ENCODE measurements around the gene SPATA20.

The SPATA20 gene

DNA sequence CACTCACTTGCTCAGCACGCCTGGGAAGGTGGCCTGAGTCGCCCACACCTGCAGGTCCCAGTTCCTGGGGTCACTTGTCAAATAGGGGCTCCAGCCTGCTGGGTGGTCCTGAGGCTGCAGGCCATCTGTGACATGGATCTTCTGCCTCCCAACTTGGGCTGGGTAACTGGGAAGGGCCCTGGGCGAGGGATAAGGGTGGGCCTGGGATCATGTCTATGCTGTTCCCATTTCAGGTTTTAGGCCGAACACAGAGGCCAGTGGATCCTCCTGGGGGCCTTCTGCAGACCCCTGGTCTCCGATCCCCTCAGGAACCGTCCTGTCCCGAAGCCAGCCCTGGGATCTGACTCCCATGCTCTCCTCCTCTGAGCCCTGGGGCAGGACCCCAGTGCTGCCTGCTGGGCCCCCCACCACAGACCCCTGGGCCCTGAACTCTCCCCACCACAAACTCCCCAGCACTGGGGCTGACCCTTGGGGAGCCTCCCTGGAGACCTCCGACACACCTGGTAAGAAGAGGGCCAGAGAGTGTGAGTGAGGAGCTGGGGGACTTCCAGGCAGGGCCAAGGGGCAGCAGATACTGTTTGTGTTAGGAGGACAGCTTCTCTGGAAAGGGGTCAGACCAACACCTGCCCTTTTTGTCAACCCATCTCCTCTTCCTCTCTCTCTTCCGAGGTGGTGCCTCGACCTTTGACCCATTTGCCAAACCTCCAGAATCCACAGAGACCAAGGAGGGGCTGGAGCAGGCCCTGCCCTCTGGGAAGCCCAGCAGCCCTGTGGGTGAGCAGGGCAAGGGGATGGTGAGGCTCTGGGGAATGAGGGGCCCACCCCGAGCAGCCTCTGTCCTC is 6.2 kb upstream of the SPATA20 start:
- no peak for DNase-seq

- no peak for DNase-seq
Observed at GRCh38 chr17:50541402-50541715, 5.6 kb upstream of the SPATA20 start.

GRCh38 chr17:50541716-50542688 is 5.0 kb upstream of the SPATA20 start:
- peak; percentile 73 for DNase-seq

- DNase-seq = no peak
Observed at GRCh38 chr17:50542795-50543774, 3.9 kb upstream of the SPATA20 start.

GRCh38 chr17:50544516-50544915 is 2.5 kb upstream of the SPATA20 start:
- no peak for DNase-seq

DNA sequence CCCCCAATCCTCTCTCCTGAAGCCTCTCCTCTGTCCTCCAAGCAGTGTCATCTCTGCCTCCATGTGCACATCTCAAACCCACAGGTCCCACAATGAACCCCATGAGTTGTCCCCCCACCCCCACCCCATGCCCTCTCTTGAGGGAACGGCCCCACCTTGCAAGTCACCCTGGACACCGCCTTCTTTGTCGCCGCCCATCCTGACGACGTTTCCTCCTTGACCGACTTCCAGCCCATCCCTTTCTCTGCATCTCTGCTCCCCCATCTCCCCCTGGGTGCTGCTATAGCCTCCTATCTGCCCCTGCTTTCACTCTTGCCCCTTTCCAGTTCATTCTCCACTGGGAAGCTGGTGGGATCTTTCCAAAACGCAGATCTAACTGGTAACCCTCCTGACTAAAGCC is 1.7 kb upstream of the SPATA20 start:
- DNase-seq = no peak

- no peak for DNase-seq
Observed at GRCh38 chr17:50546701-50547034, 306 bp upstream of the SPATA20 start.

- no peak for DNase-seq
Observed at GRCh38 chr17:50547736-50548083, 736 bp downstream of the SPATA20 start.

DNA sequence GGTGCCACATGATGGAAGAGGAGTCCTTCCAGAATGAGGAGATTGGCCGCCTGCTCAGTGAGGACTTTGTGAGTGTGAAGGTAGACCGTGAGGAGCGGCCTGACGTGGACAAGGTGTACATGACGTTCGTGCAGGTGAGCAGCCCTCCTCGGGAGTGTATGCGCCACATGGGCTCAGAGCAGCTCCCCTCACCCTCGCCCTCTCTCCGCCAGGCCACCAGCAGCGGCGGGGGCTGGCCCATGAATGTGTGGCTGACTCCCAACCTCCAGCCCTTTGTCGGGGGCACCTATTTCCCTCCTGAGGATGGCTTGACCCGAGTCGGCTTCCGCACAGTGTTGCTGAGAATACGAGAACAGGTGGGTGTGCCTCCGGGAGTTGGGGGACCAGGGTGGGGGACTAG is 1.9 kb downstream of the SPATA20 start:
- no peak for DNase-seq

- DNase-seq = no peak
Observed at GRCh38 chr17:50549256-50549941, 2.4 kb downstream of the SPATA20 start.

DNA sequence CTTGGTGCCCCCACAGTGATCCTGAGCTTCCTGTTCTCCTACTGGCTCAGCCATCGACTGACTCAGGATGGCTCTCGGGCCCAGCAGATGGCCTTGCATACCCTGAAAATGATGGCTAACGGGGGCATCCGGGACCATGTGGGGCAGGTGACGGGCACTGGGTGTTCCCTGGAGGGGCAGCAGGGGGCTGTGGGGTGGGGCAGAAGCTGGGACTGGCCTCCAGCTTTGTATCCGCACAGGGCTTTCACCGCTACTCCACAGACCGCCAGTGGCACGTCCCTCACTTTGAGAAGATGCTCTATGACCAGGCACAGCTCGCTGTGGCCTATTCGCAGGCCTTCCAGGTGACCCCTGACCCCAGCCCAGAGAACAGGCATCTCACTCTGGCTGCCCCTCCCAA is 3.0 kb downstream of the SPATA20 start:
- no peak for DNase-seq

GRCh38 chr17:50550661-50551432 is 3.9 kb downstream of the SPATA20 start:
- DNase-seq = no peak

DNA sequence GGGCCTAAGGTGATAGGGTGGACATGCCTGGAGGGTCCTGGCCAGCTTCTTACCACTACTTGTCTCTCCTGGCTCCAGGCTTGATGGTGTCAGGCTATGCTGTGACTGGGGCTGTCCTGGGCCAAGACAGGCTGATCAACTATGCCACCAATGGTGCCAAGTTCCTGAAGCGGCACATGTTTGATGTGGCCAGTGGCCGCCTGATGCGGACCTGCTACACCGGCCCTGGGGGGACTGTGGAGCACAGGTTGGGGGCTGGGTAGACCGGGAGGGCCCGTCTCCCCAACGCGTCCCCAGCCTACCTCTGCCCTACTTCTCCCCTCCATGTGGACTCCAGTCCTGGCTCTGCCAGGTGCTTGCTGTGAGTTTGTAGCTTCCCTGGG is 4.5 kb downstream of the SPATA20 start:
- no peak for DNase-seq

GRCh38 chr17:50551884-50552283 is 4.9 kb downstream of the SPATA20 start:
- DNase-seq = no peak

- DNase-seq = no peak
Observed at GRCh38 chr17:50554201-50554600, 7.2 kb downstream of the SPATA20 start.

GRCh38 chr17:50556803-50557202 is 9.8 kb downstream of the SPATA20 start:
- no peak for DNase-seq

DNA sequence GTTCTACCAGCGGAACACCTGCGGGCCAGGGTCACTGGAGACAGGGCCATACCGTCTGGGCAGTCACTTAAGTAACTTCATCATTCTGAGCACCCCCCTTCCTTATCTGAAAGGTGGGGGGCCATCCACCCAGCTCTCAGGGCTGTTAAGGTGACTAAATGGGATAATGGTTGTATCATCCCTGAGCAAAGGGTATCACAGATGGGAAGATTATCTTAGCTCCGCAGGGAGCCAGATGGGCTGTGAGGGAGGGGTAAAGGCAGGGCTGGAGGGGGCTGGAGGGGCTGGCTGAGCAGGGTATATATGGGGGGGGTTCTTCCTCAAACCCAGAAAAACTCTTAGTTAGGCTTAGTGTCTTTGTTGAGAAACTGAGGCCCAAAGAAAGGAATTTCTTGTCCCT is 10.7 kb downstream of the SPATA20 start:
- DNase-seq = no peak

DNA sequence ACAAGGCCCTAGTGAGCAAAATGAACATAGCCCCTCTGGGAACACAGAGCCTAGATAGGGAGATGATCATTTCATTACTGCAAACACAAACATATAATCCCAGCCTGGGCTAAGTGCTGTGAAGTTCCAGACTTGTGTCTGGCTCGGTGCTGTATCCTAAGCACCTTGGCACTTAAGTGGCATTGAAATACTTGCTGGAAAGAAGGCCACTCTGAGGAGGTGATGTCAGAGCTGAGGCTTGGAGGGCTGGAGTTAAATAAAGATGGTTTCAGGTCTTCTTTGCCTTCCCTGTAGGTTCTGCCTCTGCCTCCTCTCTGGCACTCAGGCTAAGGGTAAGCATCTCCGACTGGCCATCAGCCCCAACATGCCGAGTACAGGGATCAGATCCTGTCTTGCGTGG is 11.1 kb downstream of the SPATA20 start:
- no peak for DNase-seq

DNA sequence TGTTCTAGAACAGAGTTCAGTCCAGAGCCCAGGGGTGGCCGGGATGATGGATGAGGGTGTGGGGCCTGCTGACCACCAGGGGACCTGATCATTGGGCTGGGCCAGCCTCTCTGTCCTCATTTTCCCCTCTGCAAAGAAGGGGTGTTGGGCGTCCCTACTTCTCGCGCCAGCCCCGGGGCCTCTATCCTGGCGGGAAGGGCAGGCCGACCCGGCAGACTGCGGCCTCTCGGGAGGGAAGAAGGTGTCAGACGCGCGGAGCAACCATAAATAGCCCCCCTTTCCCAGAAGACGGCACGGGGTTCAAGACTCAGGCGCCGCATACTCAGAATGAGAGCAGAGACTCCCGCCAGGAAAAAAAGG is 11.6 kb downstream of the SPATA20 start:
- no peak for DNase-seq

GRCh38 chr17:50558941-50559614 is 12.1 kb downstream of the SPATA20 start:
- DNase-seq = no peak

- DNase-seq = peak; percentile 38
Observed at GRCh38 chr17:50559674-50560184, 12.8 kb downstream of the SPATA20 start.
